ENCODE measurements around the gene CD109. TPM values are rescaled to one million over a fixed set of nuclear protein-coding genes. Genes with fewer than 3 reads are reported as not detected.

The CD109 gene
- polyA plus RNA-seq, 3 donors: 0.17 to 0.30 (median 0.20) TPM

DNA sequence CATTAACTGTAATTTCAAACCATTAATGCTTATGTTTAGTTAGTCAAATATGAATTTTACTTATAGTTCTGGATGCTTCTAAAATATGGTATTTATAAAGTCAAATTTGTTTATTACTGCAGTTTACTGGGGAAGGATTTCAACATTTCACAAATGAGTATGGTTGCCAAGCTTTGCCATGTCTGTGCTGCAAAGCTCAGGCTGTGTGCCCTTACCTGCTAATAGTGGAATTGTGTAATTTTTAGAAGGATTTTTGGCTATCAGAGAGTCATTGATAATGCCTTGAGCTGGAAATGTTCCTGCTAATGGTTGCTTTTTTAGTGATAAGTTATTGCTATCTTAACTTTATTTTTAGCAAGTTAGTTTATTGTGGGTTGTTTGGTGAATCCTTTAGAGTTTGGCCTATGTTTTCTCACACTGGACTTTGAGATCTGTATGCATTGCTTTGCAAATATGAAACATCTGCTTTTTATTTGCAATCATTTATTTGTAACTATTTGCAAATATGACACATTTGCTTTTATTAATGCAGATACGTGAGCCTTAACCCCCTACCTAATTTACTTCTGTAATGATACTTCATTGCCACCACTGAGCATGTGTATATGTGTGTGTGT, 105.8 kb downstream of the CD109 start:
- Mint-ChIP-seq H3K9me3 (peaks cover 0 to 3% (median 2%) of the 10 kb centered on the region in 7 donors), H3K4me1 (no peaks in the 10 kb centered on the region), H3K27me3 (ENCODE audit: low read depth in 3 of 3) (no peaks in the 10 kb centered on the region), H3K4me3 (no peak overlapping the region), H3K27ac (no peak overlapping the region), H3K36me3 (peaks cover 22 to 26% of the 10 kb centered on the region in 2 donors)
- Histone ChIP-seq H3K27me3 (ENCODE audit: control insufficient read depth in 2 of 2, insufficient read depth in 2 of 2, low read length in 2 of 2) (no peaks in the 10 kb centered on the region), H3K4me3 (replicated peaks in 1 of 3; ENCODE audit: low read depth in 2 of 3, low read length in 3 of 3) (no peak overlapping the region), H3K79me2 (ENCODE audit: insufficient read depth, low read length) (no peaks in the 10 kb centered on the region), H4K20me1 (ENCODE audit: insufficient read depth, low read length) (no peaks in the 10 kb centered on the region), H3K27ac (ENCODE audit: low read depth in 1 of 2, low read length in 2 of 2) (no peak overlapping the region), H3K4me2 (replicated peaks; ENCODE audit: extremely low read depth, low read length, poor library complexity, severe bottlenecking) (no peak overlapping the region), H2AFZ (ENCODE audit: insufficient read depth, low read depth, low read length, poor library complexity, severe bottlenecking) (no peak overlapping the region), H3K4me1 (ENCODE audit: control insufficient read depth in 1 of 2, insufficient read depth in 2 of 2, low read length in 2 of 2) (no peaks in the 10 kb centered on the region), H3K36me3 (replicated peaks in 1 of 2; ENCODE audit: control insufficient read depth in 1 of 2, insufficient read depth in 2 of 2, low read length in 2 of 2) (peaks cover 0 to 2% of the 10 kb centered on the region in 2 donors), H3K9ac (ENCODE audit: insufficient read depth, low read length, poor library complexity, severe bottlenecking) (no peak overlapping the region), H3K9me3 (replicated peaks in 1 of 2; ENCODE audit: control insufficient read depth in 1 of 2, insufficient read depth in 1 of 2, low read length in 2 of 2) (no peaks in the 10 kb centered on the region)
- no peak for DNase-seq
- no CpG with 5 or more reads among the region's 1 CpG for WGBS (ENCODE audit: insufficient coverage)
- intact Hi-C loops (cut with micrococcal nuclease): no loop called here
- TF ChIP-seq, protein P1, sequence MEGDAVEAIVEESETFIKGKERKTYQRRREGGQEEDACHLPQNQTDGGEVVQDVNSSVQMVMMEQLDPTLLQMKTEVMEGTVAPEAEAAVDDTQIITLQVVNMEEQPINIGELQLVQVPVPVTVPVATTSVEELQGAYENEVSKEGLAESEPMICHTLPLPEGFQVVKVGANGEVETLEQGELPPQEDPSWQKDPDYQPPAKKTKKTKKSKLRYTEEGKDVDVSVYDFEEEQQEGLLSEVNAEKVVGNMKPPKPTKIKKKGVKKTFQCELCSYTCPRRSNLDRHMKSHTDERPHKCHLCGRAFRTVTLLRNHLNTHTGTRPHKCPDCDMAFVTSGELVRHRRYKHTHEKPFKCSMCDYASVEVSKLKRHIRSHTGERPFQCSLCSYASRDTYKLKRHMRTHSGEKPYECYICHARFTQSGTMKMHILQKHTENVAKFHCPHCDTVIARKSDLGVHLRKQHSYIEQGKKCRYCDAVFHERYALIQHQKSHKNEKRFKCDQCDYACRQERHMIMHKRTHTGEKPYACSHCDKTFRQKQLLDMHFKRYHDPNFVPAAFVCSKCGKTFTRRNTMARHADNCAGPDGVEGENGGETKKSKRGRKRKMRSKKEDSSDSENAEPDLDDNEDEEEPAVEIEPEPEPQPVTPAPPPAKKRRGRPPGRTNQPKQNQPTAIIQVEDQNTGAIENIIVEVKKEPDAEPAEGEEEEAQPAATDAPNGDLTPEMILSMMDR (IDR thresholded peaks at IDR 0.05): no peak

DNA sequence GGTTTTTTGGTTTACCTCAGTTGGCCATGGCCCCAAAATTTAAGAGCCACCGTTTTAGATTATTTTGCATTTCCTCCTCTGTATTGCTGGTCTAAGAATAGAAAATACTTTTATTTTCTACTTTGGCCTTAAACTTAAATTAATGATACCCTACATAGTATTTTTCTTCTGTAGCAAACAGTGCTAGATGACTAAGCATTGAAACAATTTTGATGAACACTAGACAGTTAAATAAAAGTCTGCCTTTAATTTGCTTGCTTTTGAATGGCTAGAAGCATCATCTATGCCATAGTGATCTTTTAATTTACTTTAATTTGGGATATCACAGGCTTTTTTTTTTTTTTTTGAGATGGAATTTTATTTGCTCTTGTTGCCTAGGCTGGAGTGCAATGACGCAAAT, 106.4 kb downstream of the CD109 start:
- H3K4me1 ChIP-seq (ENCODE audit: control insufficient read depth in 1 of 2, insufficient read depth in 2 of 2, low read length in 2 of 2): no peaks in the 10 kb centered on the region
- H3K27me3 Mint-ChIP-seq (ENCODE audit: low read depth in 3 of 3): no peaks in the 10 kb centered on the region
- H3K4me1 Mint-ChIP-seq: no peaks in the 10 kb centered on the region
- H3K79me2 ChIP-seq (ENCODE audit: insufficient read depth, low read length): no peaks in the 10 kb centered on the region
- DNase-seq: no peak
- no peak overlapping the region for H3K4me2 ChIP-seq (replicated peaks; ENCODE audit: extremely low read depth, low read length, poor library complexity, severe bottlenecking)
- no peaks in the 10 kb centered on the region for H4K20me1 ChIP-seq (ENCODE audit: insufficient read depth, low read length)
- H2AFZ ChIP-seq (ENCODE audit: insufficient read depth, low read depth, low read length, poor library complexity, severe bottlenecking): no peak overlapping the region
- H3K4me3 Mint-ChIP-seq: no peak overlapping the region
- no CpG with 5 or more reads among the region's 2 CpGs for WGBS (ENCODE audit: insufficient coverage)
- intact Hi-C loops (cut with micrococcal nuclease): no loop called here
- H3K4me3 ChIP-seq (replicated peaks in 1 of 3; ENCODE audit: low read depth in 2 of 3, low read length in 3 of 3): no peak overlapping the region
- H3K36me3 Mint-ChIP-seq: peaks cover 22 to 26% of the 10 kb centered on the region in 2 donors
- TF ChIP-seq, protein P1 (IDR thresholded peaks at IDR 0.05): no peak
- no peak overlapping the region for H3K9ac ChIP-seq (ENCODE audit: insufficient read depth, low read length, poor library complexity, severe bottlenecking)
- H3K27me3 ChIP-seq (ENCODE audit: control insufficient read depth in 2 of 2, insufficient read depth in 2 of 2, low read length in 2 of 2): no peaks in the 10 kb centered on the region
- no peak overlapping the region for H3K27ac ChIP-seq (ENCODE audit: low read depth in 1 of 2, low read length in 2 of 2)
- H3K9me3 ChIP-seq (replicated peaks in 1 of 2; ENCODE audit: control insufficient read depth in 1 of 2, insufficient read depth in 1 of 2, low read length in 2 of 2): no peaks in the 10 kb centered on the region
- H3K27ac Mint-ChIP-seq: no peak overlapping the region
- H3K9me3 Mint-ChIP-seq: peaks cover 0 to 3% (median 2%) of the 10 kb centered on the region in 7 donors
- peaks cover 0 to 2% of the 10 kb centered on the region in 2 donors for H3K36me3 ChIP-seq (replicated peaks in 1 of 2; ENCODE audit: control insufficient read depth in 1 of 2, insufficient read depth in 2 of 2, low read length in 2 of 2)

All from CD14-positive monocyte (primary cell).